Measurements from ENCODE around the gene CRACR2B.
A peak's percentile ranks its signal among the peaks of the same experiment; 100 is the strongest.

CRACR2B gene

DNA sequence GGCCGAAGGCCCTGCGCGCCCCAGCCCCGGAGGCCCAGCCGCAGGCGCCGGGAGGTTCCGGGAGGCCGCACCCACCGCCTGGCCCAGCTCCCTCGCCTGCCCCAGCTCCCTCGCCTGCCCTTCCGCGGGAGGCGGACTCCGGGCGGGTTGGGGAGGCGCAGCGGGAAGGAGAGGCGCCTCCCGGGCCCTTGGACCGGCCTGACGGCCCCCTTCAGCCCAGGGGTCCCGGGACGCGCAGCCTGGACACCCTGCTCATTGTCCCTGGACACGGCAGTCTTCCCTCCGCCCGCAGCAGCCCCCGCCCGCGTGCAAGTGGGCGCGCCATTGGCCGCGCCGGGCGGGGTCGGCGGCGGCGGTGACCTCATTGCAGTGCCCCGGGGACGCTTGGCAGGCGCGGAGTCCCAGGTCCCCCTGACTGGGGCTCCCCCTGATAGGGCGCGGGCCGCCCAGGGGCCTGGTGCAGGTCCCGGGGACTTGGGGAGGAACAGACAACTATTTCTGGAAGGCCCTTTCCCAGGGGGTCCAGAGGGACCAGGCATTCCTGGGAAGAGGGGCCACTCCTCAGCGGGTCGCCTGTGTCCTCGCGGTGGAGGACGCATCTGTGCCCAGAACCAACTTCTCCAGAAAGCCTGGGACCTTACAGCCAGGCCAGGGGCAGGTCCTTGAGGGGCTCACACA, 5.5 kb downstream of the CRACR2B start:
- peaks cover 51% of the 10 kb centered on the region for H3K4me1 ChIP-seq (ENCODE audit: control insufficient read depth, insufficient read depth, low read length)
- peaks cover 43% of the 10 kb centered on the region for H3K27me3 ChIP-seq (ENCODE audit: control insufficient read depth, insufficient read depth, low read length, poor library complexity, severe bottlenecking)
- peaks cover 8% of the 10 kb centered on the region for H3K36me3 ChIP-seq (ENCODE audit: control insufficient read depth, insufficient read depth, low read length)
- peak overlapping the region; percentile 61 for H3K4me3 ChIP-seq (ENCODE audit: insufficient read depth, low read depth, low read length)
- H3K27ac ChIP-seq (ENCODE audit: insufficient read depth, low read depth, low read length, poor library complexity, severe bottlenecking), result no peak overlapping the region
- 1% methylated on average over 55 of the region's 55 CpGs for whole genome bisulfite sequencing, 2 experiments
- H3K9me3 ChIP-seq (ENCODE audit: control insufficient read depth, low read length), result no peaks in the 10 kb centered on the region

DNA sequence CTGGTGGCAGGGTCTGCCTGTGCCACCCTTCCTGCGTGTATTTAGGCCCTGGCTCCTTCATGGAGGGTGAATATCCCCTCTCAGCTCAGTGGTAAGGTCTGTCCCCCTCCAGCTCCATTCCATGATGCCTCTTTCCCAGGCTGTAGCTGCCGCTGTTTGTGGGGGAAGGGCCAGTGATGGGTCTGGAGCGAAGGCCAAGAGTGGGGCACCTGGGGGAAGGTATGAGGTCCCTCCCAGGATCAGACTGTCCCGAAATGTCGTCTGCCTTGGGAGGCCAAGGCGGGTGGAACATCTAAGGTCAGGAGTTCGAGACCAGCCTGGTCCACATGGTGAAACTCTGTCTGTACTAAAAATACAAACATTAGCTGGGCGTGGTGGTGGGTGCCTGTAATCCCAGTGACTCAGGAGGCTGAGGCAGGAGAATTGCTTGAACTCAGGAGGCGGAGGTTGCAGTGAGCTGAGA, 6.2 kb downstream of the CRACR2B start:
- 53 to 59% methylated on average over 9 of the region's 9 CpGs for WGBS, 2 experiments
- H3K36me3 ChIP-seq (ENCODE audit: control insufficient read depth, insufficient read depth, low read length), result peaks cover 13% of the 10 kb centered on the region
- peaks cover 45% of the 10 kb centered on the region for H3K4me1 ChIP-seq (ENCODE audit: control insufficient read depth, insufficient read depth, low read length)
- no peak overlapping the region for H3K27ac ChIP-seq (ENCODE audit: insufficient read depth, low read depth, low read length, poor library complexity, severe bottlenecking)
- peak overlapping the region; percentile 61 for H3K4me3 ChIP-seq (ENCODE audit: insufficient read depth, low read depth, low read length)
- no peaks in the 10 kb centered on the region for H3K9me3 ChIP-seq (ENCODE audit: control insufficient read depth, low read length)
- H3K27me3 ChIP-seq (ENCODE audit: control insufficient read depth, insufficient read depth, low read length, poor library complexity, severe bottlenecking), result peaks cover 37% of the 10 kb centered on the region

DNA sequence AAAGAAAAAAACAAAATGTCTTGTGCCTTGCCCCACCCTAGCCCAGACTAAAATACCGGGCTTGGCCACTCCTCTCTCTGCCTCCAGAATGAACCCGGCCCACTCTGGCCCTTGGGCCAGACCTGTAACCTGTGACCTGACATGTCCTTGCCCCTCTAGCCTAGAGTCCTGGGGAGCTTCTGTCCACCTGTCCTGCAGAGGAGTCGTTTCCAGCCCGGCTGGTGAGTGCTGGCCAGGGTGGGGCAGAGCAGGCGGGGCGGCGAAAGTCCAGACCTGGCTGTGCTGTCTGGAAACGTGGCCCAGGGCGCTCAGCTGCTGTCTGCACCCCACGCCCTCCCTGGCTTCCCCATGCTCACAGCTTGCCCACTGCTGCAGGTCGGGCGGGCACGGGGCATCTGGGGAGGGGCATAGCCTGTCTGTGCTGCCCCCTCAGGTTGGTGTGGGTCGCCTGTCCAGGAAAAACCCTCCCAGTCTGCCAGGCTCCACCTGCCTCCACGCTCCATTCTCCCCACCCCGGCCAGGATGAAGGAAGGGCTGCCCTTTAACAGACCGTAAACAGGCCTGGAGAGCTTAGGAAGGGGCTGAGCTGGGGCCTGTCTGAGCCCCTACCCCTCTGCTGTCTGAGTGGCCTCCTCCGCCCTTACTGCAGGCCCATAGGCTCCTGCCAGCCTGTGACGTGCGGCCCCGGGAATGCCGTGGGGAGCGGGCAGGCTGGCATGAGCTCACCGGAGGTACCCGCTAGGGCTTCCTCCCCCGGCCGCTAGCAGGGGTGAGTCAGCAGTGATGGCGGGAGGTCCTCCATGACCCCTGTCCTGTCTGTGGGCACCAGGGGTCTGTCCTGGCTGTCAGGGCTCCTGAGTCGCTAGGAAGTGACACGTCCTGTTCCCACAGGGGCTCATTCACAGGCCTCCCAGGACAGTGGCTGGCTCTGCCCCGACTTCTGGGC, 6.9 kb downstream of the CRACR2B start:
- Histone ChIP-seq H3K4me3 (ENCODE audit: insufficient read depth, low read depth, low read length) (no peak overlapping the region), H3K27ac (ENCODE audit: insufficient read depth, low read depth, low read length, poor library complexity, severe bottlenecking) (no peak overlapping the region)

DNA sequence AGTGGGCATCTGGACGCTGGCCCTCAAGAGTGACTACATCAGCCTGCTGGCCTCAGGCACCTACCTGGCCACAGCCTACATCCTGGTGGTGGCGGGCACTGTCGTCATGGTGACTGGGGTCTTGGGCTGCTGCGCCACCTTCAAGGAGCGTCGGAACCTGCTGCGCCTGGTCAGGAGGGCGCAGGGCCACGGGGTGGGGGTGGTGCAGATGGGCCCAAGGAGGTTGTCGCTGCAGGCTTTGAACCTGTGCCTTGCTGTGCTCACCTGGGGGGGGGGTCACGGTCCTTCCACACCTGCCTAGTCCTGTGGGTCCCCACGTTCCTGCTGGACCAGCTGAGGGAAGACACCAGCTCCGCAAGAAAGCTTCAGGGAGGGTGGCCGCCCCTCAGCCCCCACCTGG, 8.6 kb downstream of the CRACR2B start:
- H3K27me3 ChIP-seq (ENCODE audit: control insufficient read depth, insufficient read depth, low read length, poor library complexity, severe bottlenecking), result peaks cover 13% of the 10 kb centered on the region
- H3K4me3 ChIP-seq (ENCODE audit: insufficient read depth, low read depth, low read length), result no peak overlapping the region
- H3K36me3 ChIP-seq (ENCODE audit: control insufficient read depth, insufficient read depth, low read length), result peaks cover 20% of the 10 kb centered on the region
- WGBS, 2 experiments, result 97% methylated on average over 14 of the region's 14 CpGs
- no peak overlapping the region for H3K27ac ChIP-seq (ENCODE audit: insufficient read depth, low read depth, low read length, poor library complexity, severe bottlenecking)
- no peaks in the 10 kb centered on the region for H3K9me3 ChIP-seq (ENCODE audit: control insufficient read depth, low read length)
- peaks cover 27% of the 10 kb centered on the region for H3K4me1 ChIP-seq (ENCODE audit: control insufficient read depth, insufficient read depth, low read length)

More for the DNA sequence above, 6.9 kb downstream of the CRACR2B start:
- 77 to 81% methylated on average over 31 of the region's 31 CpGs for WGBS, 2 experiments
- Histone ChIP-seq H3K9me3 (ENCODE audit: control insufficient read depth, low read length) (no peaks in the 10 kb centered on the region), H3K4me1 (ENCODE audit: control insufficient read depth, insufficient read depth, low read length) (peaks cover 37% of the 10 kb centered on the region), H3K36me3 (ENCODE audit: control insufficient read depth, insufficient read depth, low read length) (peaks cover 20% of the 10 kb centered on the region), H3K27me3 (ENCODE audit: control insufficient read depth, insufficient read depth, low read length, poor library complexity, severe bottlenecking) (peaks cover 30% of the 10 kb centered on the region)

DNA sequence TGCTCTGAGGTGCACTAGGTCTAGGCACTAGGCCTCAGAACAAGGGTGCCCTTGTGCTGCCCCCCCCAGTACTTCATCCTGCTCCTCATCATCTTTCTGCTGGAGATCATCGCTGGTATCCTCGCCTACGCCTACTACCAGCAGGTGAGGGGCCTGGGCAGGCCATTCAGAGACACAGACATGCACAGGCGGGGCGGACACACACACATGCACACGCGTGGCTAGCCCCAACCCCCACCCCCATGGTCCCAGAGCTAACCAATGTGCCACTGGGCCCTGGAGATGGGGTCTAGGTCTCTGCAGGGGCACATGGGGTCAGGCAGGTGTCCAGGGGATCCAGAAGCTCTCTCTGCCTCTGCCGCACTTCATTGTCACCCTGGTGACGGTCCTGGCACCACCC, 9.0 kb downstream of the CRACR2B start:
- 90 to 91% methylated on average over 9 of the region's 9 CpGs for WGBS, 2 experiments
- no peaks in the 10 kb centered on the region for H3K9me3 ChIP-seq (ENCODE audit: control insufficient read depth, low read length)
- H3K27me3 ChIP-seq (ENCODE audit: control insufficient read depth, insufficient read depth, low read length, poor library complexity, severe bottlenecking), result peaks cover 9% of the 10 kb centered on the region
- peaks cover 24% of the 10 kb centered on the region for H3K4me1 ChIP-seq (ENCODE audit: control insufficient read depth, insufficient read depth, low read length)
- no peak overlapping the region for H3K27ac ChIP-seq (ENCODE audit: insufficient read depth, low read depth, low read length, poor library complexity, severe bottlenecking)
- H3K4me3 ChIP-seq (ENCODE audit: insufficient read depth, low read depth, low read length), result no peak overlapping the region
- peaks cover 20% of the 10 kb centered on the region for H3K36me3 ChIP-seq (ENCODE audit: control insufficient read depth, insufficient read depth, low read length)

DNA sequence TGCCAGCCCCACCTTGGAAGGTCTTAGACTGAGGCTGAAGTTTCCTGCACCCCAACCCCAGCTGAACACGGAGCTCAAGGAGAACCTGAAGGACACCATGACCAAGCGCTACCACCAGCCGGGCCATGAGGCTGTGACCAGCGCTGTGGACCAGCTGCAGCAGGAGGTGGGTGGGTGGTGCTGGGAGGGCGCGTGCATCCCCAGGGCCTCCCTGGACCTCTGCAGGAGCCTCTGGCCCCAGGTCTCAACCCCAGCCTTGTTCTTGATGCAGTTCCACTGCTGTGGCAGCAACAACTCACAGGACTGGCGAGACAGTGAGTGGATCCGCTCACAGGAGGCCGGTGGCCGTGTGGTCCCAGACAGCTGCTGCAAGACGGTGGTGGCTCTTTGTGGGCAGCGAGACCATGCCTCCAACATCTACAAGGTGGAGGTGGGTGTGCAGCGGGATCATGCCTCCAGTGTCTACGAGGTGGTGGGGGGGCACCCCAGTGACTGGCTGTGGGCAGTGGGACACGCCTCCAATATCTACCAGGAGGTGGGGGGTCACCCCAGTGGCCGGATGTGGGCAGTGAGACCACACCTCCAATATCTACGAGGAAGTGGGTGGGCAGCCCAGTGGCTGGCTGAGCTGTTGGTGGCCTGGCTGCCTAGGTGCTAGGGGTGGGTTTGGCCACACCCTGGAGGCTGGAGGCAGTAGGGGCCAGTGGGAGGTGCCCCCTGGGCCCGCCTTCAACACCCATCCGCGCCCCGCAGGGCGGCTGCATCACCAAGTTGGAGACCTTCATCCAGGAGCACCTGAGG, 9.7 kb downstream of the CRACR2B start:
- Histone ChIP-seq H3K36me3 (ENCODE audit: control insufficient read depth, insufficient read depth, low read length) (peaks cover 20% of the 10 kb centered on the region), H3K4me3 (ENCODE audit: insufficient read depth, low read depth, low read length) (no peak overlapping the region), H3K27ac (ENCODE audit: insufficient read depth, low read depth, low read length, poor library complexity, severe bottlenecking) (no peak overlapping the region), H3K27me3 (ENCODE audit: control insufficient read depth, insufficient read depth, low read length, poor library complexity, severe bottlenecking) (peaks cover 2% of the 10 kb centered on the region), H3K9me3 (ENCODE audit: control insufficient read depth, low read length) (no peaks in the 10 kb centered on the region), H3K4me1 (ENCODE audit: control insufficient read depth, insufficient read depth, low read length) (peaks cover 17% of the 10 kb centered on the region)
- WGBS, 2 experiments, result 95 to 96% methylated on average over 22 of the region's 22 CpGs

DNA sequence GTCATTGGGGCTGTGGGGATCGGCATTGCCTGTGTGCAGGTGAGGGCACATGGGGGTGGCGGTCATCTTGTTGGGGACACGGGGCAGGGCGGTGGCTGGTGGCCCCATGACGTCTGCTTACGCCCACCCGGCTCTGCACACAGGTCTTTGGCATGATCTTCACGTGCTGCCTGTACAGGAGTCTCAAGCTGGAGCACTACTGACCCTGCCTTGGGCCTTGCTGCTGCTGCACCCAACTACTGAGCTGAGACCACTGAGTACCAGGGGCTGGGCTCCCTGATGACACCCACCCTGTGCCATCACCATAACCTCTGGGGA, 10.2 kb downstream of the CRACR2B start:
- WGBS, 2 experiments, result 89 to 90% methylated on average over 8 of the region's 8 CpGs
- Histone ChIP-seq H3K27me3 (ENCODE audit: control insufficient read depth, insufficient read depth, low read length, poor library complexity, severe bottlenecking) (no peaks in the 10 kb centered on the region), H3K4me1 (ENCODE audit: control insufficient read depth, insufficient read depth, low read length) (peaks cover 16% of the 10 kb centered on the region), H3K27ac (ENCODE audit: insufficient read depth, low read depth, low read length, poor library complexity, severe bottlenecking) (no peak overlapping the region), H3K36me3 (ENCODE audit: control insufficient read depth, insufficient read depth, low read length) (peaks cover 20% of the 10 kb centered on the region), H3K9me3 (ENCODE audit: control insufficient read depth, low read length) (no peaks in the 10 kb centered on the region), H3K4me3 (ENCODE audit: insufficient read depth, low read depth, low read length) (no peak overlapping the region)

DNA sequence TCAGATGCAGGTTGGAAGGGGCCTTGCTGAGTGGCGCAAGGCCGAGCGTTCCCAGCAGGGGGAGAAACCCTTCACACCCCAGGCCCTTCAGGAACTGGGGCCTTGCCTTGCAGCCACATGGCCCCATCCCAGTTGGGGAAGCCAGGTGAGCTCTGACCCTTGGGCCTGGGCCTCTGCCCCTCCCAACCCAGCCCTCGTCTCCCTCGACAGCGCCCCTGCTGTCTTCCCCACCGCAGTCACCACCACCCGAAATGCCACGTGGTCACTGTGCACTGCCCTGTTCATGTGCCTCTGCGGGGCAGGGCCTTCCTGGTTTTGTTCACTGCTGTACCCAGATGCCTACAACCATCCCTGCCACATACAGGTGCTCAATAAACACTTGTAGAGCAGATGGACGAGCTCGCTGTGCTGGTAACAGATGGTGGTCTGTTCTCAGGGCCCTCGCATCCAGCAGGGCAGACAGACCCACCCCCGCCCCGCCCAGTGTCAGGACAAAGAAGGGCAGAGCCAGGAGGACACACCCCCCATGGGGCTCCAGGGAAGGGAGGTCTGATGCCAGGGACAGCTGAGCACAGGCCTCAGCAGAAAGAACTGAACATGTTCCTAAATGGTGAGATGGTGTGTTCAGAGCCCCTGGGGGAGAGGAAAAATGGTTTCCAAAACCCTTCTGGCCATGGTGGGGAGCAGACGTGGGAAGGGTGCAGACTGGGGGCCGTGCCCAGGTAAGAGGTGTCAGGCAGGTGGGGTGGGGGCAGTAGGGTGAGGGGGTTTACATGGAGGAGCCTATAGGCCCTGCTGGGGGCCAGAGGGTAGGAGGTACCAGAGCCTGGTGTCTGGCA, 10.9 kb downstream of the CRACR2B start:
- peaks cover 20% of the 10 kb centered on the region for H3K36me3 ChIP-seq (ENCODE audit: control insufficient read depth, insufficient read depth, low read length)
- H3K27ac ChIP-seq (ENCODE audit: insufficient read depth, low read depth, low read length, poor library complexity, severe bottlenecking), result no peak overlapping the region

DNA sequence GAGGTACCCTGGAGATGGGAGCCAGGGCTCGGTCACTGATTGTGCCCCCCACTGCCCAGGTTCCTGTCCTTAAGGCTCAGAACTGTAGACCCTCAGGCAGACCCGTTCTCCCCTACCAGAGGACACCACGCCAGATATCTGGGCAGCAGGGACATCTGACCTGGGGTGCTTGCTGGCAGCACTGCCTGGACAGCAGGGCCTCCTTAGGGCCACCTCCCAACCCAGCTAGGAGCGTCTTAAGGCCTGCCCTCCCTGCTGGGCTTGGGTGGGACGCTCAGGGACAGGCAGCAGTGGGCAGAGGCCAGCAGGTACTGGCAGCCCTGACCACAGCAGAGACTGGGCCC, 11.5 kb downstream of the CRACR2B start:
- 93 to 97% methylated on average over 5 of the region's 5 CpGs for WGBS, 2 experiments
- no peak overlapping the region for H3K27ac ChIP-seq (ENCODE audit: insufficient read depth, low read depth, low read length, poor library complexity, severe bottlenecking)
- H3K36me3 ChIP-seq (ENCODE audit: control insufficient read depth, insufficient read depth, low read length), result peaks cover 20% of the 10 kb centered on the region
- H3K4me3 ChIP-seq (ENCODE audit: insufficient read depth, low read depth, low read length), result no peak overlapping the region
- H3K27me3 ChIP-seq (ENCODE audit: control insufficient read depth, insufficient read depth, low read length, poor library complexity, severe bottlenecking), result peaks cover 7% of the 10 kb centered on the region
- peaks cover 20% of the 10 kb centered on the region for H3K4me1 ChIP-seq (ENCODE audit: control insufficient read depth, insufficient read depth, low read length)
- no peaks in the 10 kb centered on the region for H3K9me3 ChIP-seq (ENCODE audit: control insufficient read depth, low read length)

More for the DNA sequence above, 10.9 kb downstream of the CRACR2B start:
- Histone ChIP-seq H3K4me3 (ENCODE audit: insufficient read depth, low read depth, low read length) (no peak overlapping the region), H3K9me3 (ENCODE audit: control insufficient read depth, low read length) (no peaks in the 10 kb centered on the region), H3K4me1 (ENCODE audit: control insufficient read depth, insufficient read depth, low read length) (peaks cover 17% of the 10 kb centered on the region), H3K27me3 (ENCODE audit: control insufficient read depth, insufficient read depth, low read length, poor library complexity, severe bottlenecking) (peaks cover 5% of the 10 kb centered on the region)
- WGBS, 2 experiments, result 78% methylated on average over 17 of the region's 17 CpGs

Data from ectodermal cell (in vitro differentiated cells).